A549 (cell line): ENCODE results near the gene KRT23. TPM values are rescaled to one million over a fixed set of nuclear protein-coding genes. Genes with fewer than 3 reads are reported as not detected.

Experiments used
- ATAC-seq, 2 experiments: fragments of 200-7000 bp in 1 of 2; fragments of >200 bp in 1 of 2; cut with Nextera tagmentation in 1 of 2; cut with Tn5 transposase in 1 of 2; 3 replicates each; pipeline versions ENCODE4 v1.8.0 to v1.9.1; 2018 to 2020; ENCODE audit warnings: mild to moderate bottlenecking in 1 of 2, moderate library complexity in 1 of 2
- CTCF ChIA-PET: fragments of 300-600 bp; sonication (Branson Sonifier 250); formaldehyde crosslinking; extraction: SDS; loops from one replicate; lab custom pipeline; 2021; ENCODE audit warnings: antibody characterized with exemption, inconsistent platforms; lab: Yijun Ruan, JAX
- POLR2A ChIA-PET: fragments of 350-600 bp; formaldehyde crosslinking; extraction: SDS; loops from one replicate; lab custom pipeline; 2021; ENCODE audit warnings: antibody characterized with exemption, inconsistent platforms; lab: Yijun Ruan, JAX
- DNase-seq, 2 experiments: peaks; one replicate each; pipeline versions ENCODE4 v3.0.0 to v3.0.0-alpha.2; 2011 to 2016; ENCODE audit warnings: low read depth in 1 of 2, low spot score in 1 of 2
- FAIRE-seq: peaks from 2 replicates; lab custom pipeline; 2011; peaks lifted over from hg19 to GRCh38; lab: Jason Lieb, UNC
- H3K27ac ChIP-seq, 2 experiments: fragments of >200 bp; sonication (Bioruptor Twin); formaldehyde crosslinking; 3 replicates each; pipeline ENCODE4 v1.5.1; 2016 to 2017
- H3K4me1 ChIP-seq: fragments of >200 bp; sonication (Bioruptor Twin); formaldehyde crosslinking; 3 replicates; pipeline ENCODE4 v1.6.1; 2016
- H3K4me2 ChIP-seq: fragments of >200 bp; sonication (Bioruptor Twin); formaldehyde crosslinking; 3 replicates; pipeline ENCODE4 v1.6.1; 2016
- H3K4me3 ChIP-seq: fragments of >200 bp; sonication (Bioruptor Twin); formaldehyde crosslinking; 3 replicates; pipeline ENCODE4 v1.5.1; 2016
- H3K9me3 ChIP-seq: fragments of >200 bp; sonication (Bioruptor Twin); formaldehyde crosslinking; 3 replicates; pipeline ENCODE4 v1.6.1; 2016
- CHD2 ChIP-seq: fragments of 150-350 bp; IDR thresholded peaks from 2 replicates; pipeline ENCODE4 v1.6.1; 2014; ENCODE audit warnings: low read length; ENCODE audit not compliant: partially characterized antibody
- EHMT2 ChIP-seq: fragments of 200-600 bp; sonication (generic); IDR thresholded peaks from 2 replicates; pipeline ENCODE4 v1.6.1; 2016; ENCODE audit warnings: antibody characterized with exemption, low read depth, mild to moderate bottlenecking, moderate library complexity
- FOSB ChIP-seq: fragments of 250-450 bp; sonication (Bioruptor Pico); IDR thresholded peaks from 2 replicates; pipeline ENCODE4 v1.5.0; 2020; ENCODE audit warnings: mild to moderate bottlenecking, moderate library complexity
- FOXS1 ChIP-seq: fragments of 250-450 bp; sonication (Bioruptor Pico); IDR thresholded peaks from 2 replicates; pipeline ENCODE4 v1.5.0; 2020; ENCODE audit warnings: mild to moderate bottlenecking, moderate library complexity
- GATA3 ChIP-seq: IDR thresholded peaks from 2 replicates; pipeline ENCODE4 v1.6.1; 2012; ENCODE audit warnings: borderline replicate concordance
- HDAC2 ChIP-seq: fragments of 200-600 bp; sonication (generic); IDR thresholded peaks from 2 replicates; pipeline ENCODE4 v1.6.1; 2016
- HOXB13 ChIP-seq: fragments of 250-450 bp; sonication (Bioruptor Pico); IDR thresholded peaks from 2 replicates; pipeline ENCODE4 v1.5.0; 2020; ENCODE audit warnings: low read depth, mild to moderate bottlenecking, moderate library complexity
- JUN ChIP-seq, 2 experiments: fragments of >200 bp; sonication (Bioruptor Twin); formaldehyde crosslinking; IDR thresholded peaks; 2 replicates in 1 of 2; 3 replicates in 1 of 2; pipeline ENCODE4 v1.6.1; 2016 to 2017
- KDM5A ChIP-seq: fragments of 200-600 bp; sonication (generic); IDR thresholded peaks from 2 replicates; pipeline ENCODE4 v1.6.1; 2016; ENCODE audit warnings: antibody characterized with exemption, mild to moderate bottlenecking
- NFE2L2 ChIP-seq: fragments of 150-350 bp; conservative IDR thresholded peaks from 2 replicates; pipeline ENCODE4 v1.6.1; 2014; ENCODE audit warnings: low read length
- NPAS2 ChIP-seq: fragments of 250-450 bp; sonication (Bioruptor Pico); IDR thresholded peaks from 2 replicates; pipeline ENCODE4 v1.8.0; 2022; ENCODE audit warnings: mild to moderate bottlenecking, moderate library complexity, borderline replicate concordance
- POLR2AphosphoS2 ChIP-seq: conservative IDR thresholded peaks from 2 replicates; pipeline ENCODE4 v1.6.1; 2012; ENCODE audit warnings: low read length, improper control_type of control experiment, inconsistent platforms
- RAD21 ChIP-seq, 2 experiments: fragments of >200 bp in 1 of 2; sonication (Bioruptor Twin) in 1 of 2; formaldehyde crosslinking in 1 of 2; IDR thresholded peaks in 1 of 2; conservative IDR thresholded peaks in 1 of 2; 2 replicates in 1 of 2; 3 replicates in 1 of 2; pipeline ENCODE4 v1.6.1; 2012 to 2018; ENCODE audit warnings: inconsistent platforms in 1 of 2
- RARB ChIP-seq: fragments of 250-450 bp; sonication (Bioruptor Pico); IDR thresholded peaks from 2 replicates; pipeline ENCODE4 v1.8.0; 2021; ENCODE audit warnings: mild to moderate bottlenecking, moderate library complexity
- RNF2 ChIP-seq: fragments of 200-600 bp; sonication (generic); IDR thresholded peaks from 2 replicates; pipeline ENCODE4 v1.6.1; 2016; ENCODE audit warnings: low read depth, mild to moderate bottlenecking, antibody characterized with exemption, moderate library complexity, borderline replicate concordance
- SMC3 ChIP-seq: fragments of >200 bp; sonication (Bioruptor Twin); formaldehyde crosslinking; IDR thresholded peaks from 3 replicates; pipeline ENCODE4 v1.6.1; 2018; ENCODE audit warnings: inconsistent platforms
- SREBF2 ChIP-seq: fragments of 450-650 bp; IDR thresholded peaks from 2 replicates; pipeline ENCODE4 v1.6.1; 2014; ENCODE audit warnings: mild to moderate bottlenecking, moderate library complexity
- WGBS: methylation state at CpG from one replicate; pipeline ENCODE4 v1.1.6; 2017; ENCODE audit errors: missing lambda C conversion rate; 5-methylcytosine and 5-hydroxymethylcytosine counted together
- polyA plus RNA-seq, 4 experiments: library from polyadenylated mRNA; depleted of rRNA in 3 of 4; stranded (reverse); fragments of >200 nt; fragmentation: RNase III in 1 of 4; extraction: RNeasy Plus Mini Kit Qiagen cat#74134 plus additional on column Dnase treatment in 1 of 4; gene quantifications; 2 replicates in 3 of 4; 3 replicates in 1 of 4; pipeline ENCODE4 v1.2.3, GENCODE V29; 2011 to 2017
- TF ChIP-seq, protein P1 (sequence below): fragments of >200 bp; sonication (Bioruptor Twin); formaldehyde crosslinking; IDR thresholded peaks from 3 replicates; pipeline ENCODE4 v1.6.1; 2016
- TF ChIP-seq, protein P2 (sequence below): IDR thresholded peaks from 2 replicates; pipeline ENCODE4 v1.6.1; 2012
- TF ChIP-seq, protein P3 (sequence below): fragments of >200 bp; sonication (Bioruptor Twin); formaldehyde crosslinking; IDR thresholded peaks from 2 replicates; pipeline ENCODE4 v1.6.1; 2016
- TF ChIP-seq, protein P4 (sequence below): IDR thresholded peaks from 2 replicates; pipeline ENCODE4 v1.6.1; 2012
- TF ChIP-seq, protein P5 (sequence below): fragments of 250-450 bp; sonication (Bioruptor Pico); IDR thresholded peaks from 2 replicates; pipeline ENCODE4 v1.5.0; 2020; ENCODE audit warnings: low read depth, mild to moderate bottlenecking, moderate library complexity
- TF ChIP-seq, protein P6 (sequence below): fragments of 450-650 bp; IDR thresholded peaks from 2 replicates; pipeline ENCODE4 v1.6.1; 2014; ENCODE audit warnings: antibody characterized with exemption

The KRT23 gene
- polyA plus RNA-seq, 2 of the 4 experiments (the other 2 are of a cell fraction) = not detected

DNA sequence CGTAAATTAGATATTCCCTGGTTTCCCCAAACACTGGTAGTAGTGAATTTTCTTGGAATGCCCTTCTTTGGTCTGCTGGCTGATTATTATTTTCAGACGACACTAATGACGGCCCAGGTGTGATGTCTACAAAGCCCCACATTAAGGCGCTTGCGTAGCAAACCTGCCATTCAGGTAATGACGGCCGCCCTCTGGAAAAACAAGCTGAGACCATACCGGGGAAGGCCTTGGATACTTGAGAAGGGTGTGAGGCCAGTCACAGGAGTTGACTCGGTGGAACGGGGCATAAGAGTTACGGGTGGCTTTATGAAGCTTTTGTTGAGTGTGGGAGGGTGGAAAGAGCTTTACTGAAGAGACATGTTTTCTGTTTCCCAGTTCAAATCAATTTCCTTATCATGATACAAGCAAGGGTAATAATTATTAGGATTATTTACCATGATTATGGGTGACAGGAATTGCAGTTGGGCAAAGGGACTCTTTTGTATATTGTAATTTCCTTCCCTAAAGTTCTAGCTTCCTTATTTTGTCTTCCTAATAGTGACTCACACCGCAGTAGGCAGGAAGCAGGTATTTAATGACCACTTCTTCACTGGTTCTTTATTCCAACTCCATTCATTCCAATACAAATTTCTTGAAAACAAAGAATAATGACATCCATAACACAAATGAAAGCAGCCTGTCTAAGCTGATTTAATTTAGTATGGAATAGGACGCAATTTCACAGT is 24.8 kb downstream of the KRT23 start:
- Histone ChIP-seq H3K4me3 (no peak overlapping the region), H3K4me1 (peaks cover 45% of the 10 kb centered on the region), H3K27ac (peak overlapping the region in 1 of 2 experiments; percentile 55; a peak in 3 of 6 replicates), H3K4me2 (no peak overlapping the region), H3K9me3 (no peaks in the 10 kb centered on the region)
- WGBS = 92% methylated on average over 13 of the region's 13 CpGs
- ATAC-seq (no peak), DNase-seq (no peak), FAIRE-seq (no peak)
- ChIA-PET POLR2A (no interaction called here), CTCF (interaction anchor here (0.5 to 13.1 kb wide), 11 partner anchors 8 to 781 kb away, joined by 3 to 246 read pairs (median 5); no protein-coding TSS in a partner anchor)
- TF ChIP-seq SREBF2 (no peak), HOXB13 (CRISPR knock-in tag) (no peak), HDAC2 (no peak), RNF2 (no peak), FOSB (no peak)
- TF ChIP-seq, protein P1, sequence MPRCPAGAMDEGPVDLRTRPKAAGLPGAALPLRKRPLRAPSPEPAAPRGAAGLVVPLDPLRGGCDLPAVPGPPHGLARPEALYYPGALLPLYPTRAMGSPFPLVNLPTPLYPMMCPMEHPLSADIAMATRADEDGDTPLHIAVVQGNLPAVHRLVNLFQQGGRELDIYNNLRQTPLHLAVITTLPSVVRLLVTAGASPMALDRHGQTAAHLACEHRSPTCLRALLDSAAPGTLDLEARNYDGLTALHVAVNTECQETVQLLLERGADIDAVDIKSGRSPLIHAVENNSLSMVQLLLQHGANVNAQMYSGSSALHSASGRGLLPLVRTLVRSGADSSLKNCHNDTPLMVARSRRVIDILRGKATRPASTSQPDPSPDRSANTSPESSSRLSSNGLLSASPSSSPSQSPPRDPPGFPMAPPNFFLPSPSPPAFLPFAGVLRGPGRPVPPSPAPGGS = no peak
- TF ChIP-seq, protein P2, sequence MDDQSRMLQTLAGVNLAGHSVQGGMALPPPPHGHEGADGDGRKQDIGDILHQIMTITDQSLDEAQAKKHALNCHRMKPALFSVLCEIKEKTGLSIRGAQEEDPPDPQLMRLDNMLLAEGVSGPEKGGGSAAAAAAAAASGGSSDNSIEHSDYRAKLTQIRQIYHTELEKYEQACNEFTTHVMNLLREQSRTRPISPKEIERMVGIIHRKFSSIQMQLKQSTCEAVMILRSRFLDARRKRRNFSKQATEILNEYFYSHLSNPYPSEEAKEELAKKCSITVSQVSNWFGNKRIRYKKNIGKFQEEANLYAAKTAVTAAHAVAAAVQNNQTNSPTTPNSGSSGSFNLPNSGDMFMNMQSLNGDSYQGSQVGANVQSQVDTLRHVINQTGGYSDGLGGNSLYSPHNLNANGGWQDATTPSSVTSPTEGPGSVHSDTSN = no peak
- TF ChIP-seq, protein P3, sequence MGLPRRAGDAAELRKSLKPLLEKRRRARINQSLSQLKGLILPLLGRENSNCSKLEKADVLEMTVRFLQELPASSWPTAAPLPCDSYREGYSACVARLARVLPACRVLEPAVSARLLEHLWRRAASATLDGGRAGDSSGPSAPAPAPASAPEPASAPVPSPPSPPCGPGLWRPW = no peak

DNA sequence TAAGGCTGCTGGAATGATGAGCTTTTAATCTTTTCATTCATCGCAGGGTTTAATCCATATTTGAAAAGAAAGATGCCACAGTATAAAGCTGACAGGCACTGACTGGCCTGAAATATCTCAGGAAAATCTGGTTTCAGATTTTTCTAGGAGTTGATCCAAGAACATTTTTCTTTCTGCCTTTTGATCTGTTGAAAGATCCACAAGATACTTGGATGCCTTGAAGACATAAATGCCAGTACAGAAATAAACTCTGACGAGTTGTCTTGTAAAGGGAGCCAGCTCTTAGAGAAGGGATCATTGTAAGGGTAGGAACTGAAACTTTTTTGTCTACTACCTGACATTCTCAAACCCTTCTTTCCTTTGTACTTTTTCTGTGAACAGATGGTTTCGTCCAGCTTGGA is 27.0 kb downstream of the KRT23 start:
- Histone ChIP-seq H3K9me3 (no peaks in the 10 kb centered on the region), H3K4me1 (peaks cover 35% of the 10 kb centered on the region), H3K4me3 (no peak overlapping the region), H3K4me2 (peak overlapping the region; percentile 68; the same call in 1 of the 3 replicates), H3K27ac (peak overlapping the region; percentile 55 to 62; a peak in 4 of 6 replicates)
- FAIRE-seq = no peak
- TF ChIP-seq NPAS2 (CRISPR knock-in tag) (no peak), CHD2 (no peak), JUN (IDR thresholded peaks at IDR 0.05) (no peak), EHMT2 (no peak), SREBF2 (no peak), RARB (CRISPR knock-in tag) (no peak), POLR2AphosphoS2 (no peak), SMC3 (no peak), KDM5A (no peak), GATA3 (no peak), RAD21 (conservative IDR thresholded peaks at IDR 0.05 in 1 of 2, IDR thresholded peaks at IDR 0.05 in 1 of 2) (no peak; a peak in 1 of 5 replicates), FOXS1 (CRISPR knock-in tag) (no peak), NFE2L2 (no peak), HDAC2 (no peak)
- TF ChIP-seq, protein P4, sequence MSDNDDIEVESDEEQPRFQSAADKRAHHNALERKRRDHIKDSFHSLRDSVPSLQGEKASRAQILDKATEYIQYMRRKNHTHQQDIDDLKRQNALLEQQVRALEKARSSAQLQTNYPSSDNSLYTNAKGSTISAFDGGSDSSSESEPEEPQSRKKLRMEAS = no peak
- TF ChIP-seq, protein P5, sequence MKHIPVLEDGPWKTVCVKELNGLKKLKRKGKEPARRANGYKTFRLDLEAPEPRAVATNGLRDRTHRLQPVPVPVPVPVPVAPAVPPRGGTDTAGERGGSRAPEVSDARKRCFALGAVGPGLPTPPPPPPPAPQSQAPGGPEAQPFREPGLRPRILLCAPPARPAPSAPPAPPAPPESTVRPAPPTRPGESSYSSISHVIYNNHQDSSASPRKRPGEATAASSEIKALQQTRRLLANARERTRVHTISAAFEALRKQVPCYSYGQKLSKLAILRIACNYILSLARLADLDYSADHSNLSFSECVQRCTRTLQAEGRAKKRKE = no peak
- TF ChIP-seq, protein P3 = no peak
- TF ChIP-seq, protein P6, sequence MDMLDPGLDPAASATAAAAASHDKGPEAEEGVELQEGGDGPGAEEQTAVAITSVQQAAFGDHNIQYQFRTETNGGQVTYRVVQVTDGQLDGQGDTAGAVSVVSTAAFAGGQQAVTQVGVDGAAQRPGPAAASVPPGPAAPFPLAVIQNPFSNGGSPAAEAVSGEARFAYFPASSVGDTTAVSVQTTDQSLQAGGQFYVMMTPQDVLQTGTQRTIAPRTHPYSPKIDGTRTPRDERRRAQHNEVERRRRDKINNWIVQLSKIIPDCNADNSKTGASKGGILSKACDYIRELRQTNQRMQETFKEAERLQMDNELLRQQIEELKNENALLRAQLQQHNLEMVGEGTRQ = no peak
- no peak for ATAC-seq
- WGBS = 83% methylated on average over 3 of the region's 3 CpGs
- ChIA-PET POLR2A (no interaction called here), CTCF (interaction anchor here (0.7 to 13.1 kb wide), 25 partner anchors 8 to 757 kb away, joined by 3 to 246 read pairs (median 4); partner anchors contain the start of gene KRTAP2-3)
- no peak for DNase-seq
